ENCODE data around the gene ZNF70. TPM values are rescaled to one million over a fixed set of nuclear protein-coding genes. Genes with fewer than 3 reads are reported as not detected.
A peak's percentile ranks its signal among the peaks of the same experiment; 100 is the strongest.

ZNF70 gene
- total and polyA plus RNA-seq, 2 of the 13 experiments (the other 11 are each of a cell fraction or from before 2014, with no cell fraction given) = 0.62 to 3.6 TPM

- TF ChIP-seq ZBTB40 (IDR thresholded peaks at IDR 0.05) = no peak
- 0 out of 2 replicates have a peak, but pooled peaks have one; percentile 2 for TF ChIP-seq ZBTB40 (CRISPR knock-in tag; IDR thresholded peaks at IDR 0.05)
- 0 out of 2 replicates have a peak, but pooled peaks have one; percentile 12 for TF ChIP-seq ZNF232 (CRISPR knock-in tag; IDR thresholded peaks at IDR 0.05; ENCODE audit: borderline replicate concordance)
- 0 out of 2 replicates have a peak, but pooled peaks have one; percentile 37 for TF ChIP-seq ZNF224 (CRISPR knock-in tag; IDR thresholded peaks at IDR 0.05)
- TF ChIP-seq ZGPAT (CRISPR knock-in tag; IDR thresholded peaks at IDR 0.05) = 0 out of 2 replicates have a peak, but pooled peaks have one; percentile 45
- TF ChIP-seq NFKBIZ (CRISPR knock-in tag; IDR thresholded peaks at IDR 0.05) = no peak
- peak; percentile 81 for TF ChIP-seq PATZ1 (CRISPR knock-in tag; IDR thresholded peaks at IDR 0.05)
- no peak; the same call in 1 of the 2 replicates for TF ChIP-seq ZNF280D (CRISPR knock-in tag; IDR thresholded peaks at IDR 0.05)
- 0 out of 2 replicates have a peak, but pooled peaks have one; percentile 32 for TF ChIP-seq HOMEZ (CRISPR knock-in tag; IDR thresholded peaks at IDR 0.05; ENCODE audit: low read depth)
- TF ChIP-seq NFATC3 (CRISPR knock-in tag; IDR thresholded peaks at IDR 0.05) = no peak
- TF ChIP-seq HOXA3 (CRISPR knock-in tag; IDR thresholded peaks at IDR 0.05) = 0 out of 2 replicates have a peak, but pooled peaks have one; percentile 32
These were observed 33.4 kb upstream of the ZNF70 start (continued) for GRCh38 chr22:23784215-23784732.
